ENCODE measurements around the gene MAGI2.
"Not testable (repeated sequence)": the region's sequence is repeated elsewhere in the genome, so short reads cannot be mapped to it uniquely, and the experiment has no call there.

MAGI2 gene

DNA sequence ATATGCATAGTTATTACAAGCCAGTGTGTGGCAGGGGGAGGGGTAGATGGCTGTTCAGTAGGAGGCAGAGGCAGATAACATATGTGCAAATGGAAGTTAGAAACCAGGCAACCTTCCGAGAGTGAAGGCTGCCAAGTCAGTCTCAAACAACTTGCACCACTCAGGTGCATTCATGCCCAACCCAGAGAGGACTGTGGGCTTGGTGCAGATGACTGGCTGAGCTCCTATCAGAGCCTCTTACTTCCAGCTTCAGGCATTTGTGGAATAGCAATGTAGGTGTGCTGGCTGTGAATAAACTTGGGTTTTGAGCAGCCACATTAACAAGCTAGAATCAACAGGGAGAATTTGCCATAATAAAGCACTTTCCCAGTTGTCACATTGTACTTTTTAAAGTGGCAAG, 865.1 kb downstream of the MAGI2 start:
- no peaks in the 10 kb centered on the region for H3K36me3 ChIP-seq (ENCODE audit: control insufficient read depth in 2 of 2, insufficient read depth in 2 of 2, low read length in 2 of 2)
- no peaks in the 10 kb centered on the region for H3K9me3 ChIP-seq (ENCODE audit: control insufficient read depth in 2 of 2, low read length in 2 of 2)
- no peak overlapping the region for H3K27ac ChIP-seq (ENCODE audit: low read length)
- no peaks in the 10 kb centered on the region for H3K4me1 ChIP-seq (ENCODE audit: control insufficient read depth, insufficient read depth, low read length)
- no peak overlapping the region for H3K9ac ChIP-seq (ENCODE audit: low read length in 2 of 2)
- H3K4me3 ChIP-seq (ENCODE audit: low read length in 2 of 2) = no peak overlapping the region
- H3K27me3 ChIP-seq (ENCODE audit: control insufficient read depth in 1 of 2, insufficient read depth in 2 of 2, low read length in 2 of 2) = no peaks in the 10 kb centered on the region

DNA sequence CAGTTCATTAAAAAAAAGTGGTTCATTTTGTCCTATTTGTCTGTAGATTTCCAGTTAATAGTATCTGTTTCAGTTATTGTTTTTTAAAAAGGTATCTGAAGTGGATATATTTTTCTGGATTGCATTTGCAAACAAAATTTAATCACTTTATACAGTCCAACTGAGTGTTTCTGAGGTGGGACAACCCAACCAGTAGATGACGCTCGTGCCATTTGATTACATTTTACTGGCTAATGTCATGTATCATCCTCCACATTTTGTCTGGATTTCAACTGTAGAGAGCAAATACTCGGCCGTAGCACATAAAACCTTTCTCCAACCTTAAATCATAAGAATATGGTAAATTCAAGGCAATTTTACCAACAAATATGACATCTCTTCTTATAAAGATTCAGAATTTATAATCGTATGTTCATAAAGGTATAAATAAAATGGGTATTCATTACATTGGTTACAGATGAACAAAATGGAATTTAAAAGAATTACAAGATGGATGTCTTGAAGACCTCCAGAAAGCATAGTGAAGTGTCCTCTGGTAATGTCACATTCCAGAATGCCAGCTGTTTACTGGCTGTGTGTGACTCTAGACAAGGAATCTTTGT, 865.9 kb downstream of the MAGI2 start:
- Histone ChIP-seq H3K9ac (ENCODE audit: low read length in 2 of 2) (no peak overlapping the region), H3K4me1 (ENCODE audit: control insufficient read depth, insufficient read depth, low read length) (no peaks in the 10 kb centered on the region), H3K27ac (ENCODE audit: low read length) (no peak overlapping the region), H3K4me3 (ENCODE audit: low read length in 2 of 2) (no peak overlapping the region), H3K9me3 (ENCODE audit: control insufficient read depth in 2 of 2, low read length in 2 of 2) (no peaks in the 10 kb centered on the region), H3K36me3 (ENCODE audit: control insufficient read depth in 2 of 2, insufficient read depth in 2 of 2, low read length in 2 of 2) (no peaks in the 10 kb centered on the region), H3K27me3 (ENCODE audit: control insufficient read depth in 1 of 2, insufficient read depth in 2 of 2, low read length in 2 of 2) (no peaks in the 10 kb centered on the region)

DNA sequence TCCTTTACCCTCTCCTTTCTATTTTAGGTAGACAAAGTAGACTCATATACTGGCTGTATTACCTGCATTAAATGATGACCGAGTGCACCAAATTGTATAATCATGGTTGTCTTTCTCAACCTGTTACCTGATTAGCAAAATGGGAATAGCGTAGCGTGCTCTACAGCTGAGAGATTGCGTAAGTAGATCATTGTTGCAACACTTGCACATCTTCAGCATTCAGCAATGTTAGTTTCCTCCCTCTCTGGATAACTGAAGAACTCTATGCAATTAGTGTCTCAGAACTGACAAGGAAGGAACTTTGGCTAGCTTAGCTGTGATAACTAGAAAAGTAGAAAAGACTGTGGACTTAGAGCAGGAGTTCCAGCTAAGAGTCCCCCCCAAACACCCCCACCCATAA, 867.5 kb downstream of the MAGI2 start:
- H3K4me1 ChIP-seq (ENCODE audit: control insufficient read depth, insufficient read depth, low read length) = no peaks in the 10 kb centered on the region
- H3K9ac ChIP-seq (ENCODE audit: low read length in 2 of 2) = no peak overlapping the region
- no peaks in the 10 kb centered on the region for H3K27me3 ChIP-seq (ENCODE audit: control insufficient read depth in 1 of 2, insufficient read depth in 2 of 2, low read length in 2 of 2)
- H3K36me3 ChIP-seq (ENCODE audit: control insufficient read depth in 2 of 2, insufficient read depth in 2 of 2, low read length in 2 of 2) = no peaks in the 10 kb centered on the region
- H3K27ac ChIP-seq (ENCODE audit: low read length) = no peak overlapping the region
- no peaks in the 10 kb centered on the region for H3K9me3 ChIP-seq (ENCODE audit: control insufficient read depth in 2 of 2, low read length in 2 of 2)
- H3K4me3 ChIP-seq (ENCODE audit: low read length in 2 of 2) = no peak overlapping the region

DNA sequence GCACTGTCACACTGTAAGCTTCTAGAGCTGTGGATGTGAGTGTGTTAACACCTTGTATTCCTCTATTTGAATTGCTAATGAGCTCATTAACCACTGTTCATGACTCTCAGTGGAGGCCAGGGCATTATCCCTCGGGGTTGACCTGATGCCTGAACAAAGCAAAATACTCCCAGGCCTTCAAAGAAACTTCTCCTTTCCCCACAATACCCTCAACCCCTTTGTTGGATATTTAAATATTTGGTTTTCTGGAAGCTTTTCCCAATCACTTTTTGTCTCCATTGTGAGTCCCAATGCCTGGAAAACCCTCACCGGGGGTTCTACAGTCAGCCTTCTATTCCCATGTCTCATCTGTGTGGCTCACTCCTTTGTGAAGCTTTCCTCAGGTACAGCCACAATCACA, 874.8 kb downstream of the MAGI2 start:
- Histone ChIP-seq H3K9me3 (ENCODE audit: control insufficient read depth in 2 of 2, low read length in 2 of 2) (no peaks in the 10 kb centered on the region), H3K9ac (ENCODE audit: low read length in 2 of 2) (no peak overlapping the region), H3K4me3 (ENCODE audit: low read length in 2 of 2) (no peak overlapping the region), H3K4me1 (ENCODE audit: control insufficient read depth, insufficient read depth, low read length) (no peaks in the 10 kb centered on the region), H3K27me3 (ENCODE audit: control insufficient read depth in 1 of 2, insufficient read depth in 2 of 2, low read length in 2 of 2) (no peaks in the 10 kb centered on the region), H3K27ac (ENCODE audit: low read length) (no peak overlapping the region), H3K36me3 (ENCODE audit: control insufficient read depth in 2 of 2, insufficient read depth in 2 of 2, low read length in 2 of 2) (no peaks in the 10 kb centered on the region)

DNA sequence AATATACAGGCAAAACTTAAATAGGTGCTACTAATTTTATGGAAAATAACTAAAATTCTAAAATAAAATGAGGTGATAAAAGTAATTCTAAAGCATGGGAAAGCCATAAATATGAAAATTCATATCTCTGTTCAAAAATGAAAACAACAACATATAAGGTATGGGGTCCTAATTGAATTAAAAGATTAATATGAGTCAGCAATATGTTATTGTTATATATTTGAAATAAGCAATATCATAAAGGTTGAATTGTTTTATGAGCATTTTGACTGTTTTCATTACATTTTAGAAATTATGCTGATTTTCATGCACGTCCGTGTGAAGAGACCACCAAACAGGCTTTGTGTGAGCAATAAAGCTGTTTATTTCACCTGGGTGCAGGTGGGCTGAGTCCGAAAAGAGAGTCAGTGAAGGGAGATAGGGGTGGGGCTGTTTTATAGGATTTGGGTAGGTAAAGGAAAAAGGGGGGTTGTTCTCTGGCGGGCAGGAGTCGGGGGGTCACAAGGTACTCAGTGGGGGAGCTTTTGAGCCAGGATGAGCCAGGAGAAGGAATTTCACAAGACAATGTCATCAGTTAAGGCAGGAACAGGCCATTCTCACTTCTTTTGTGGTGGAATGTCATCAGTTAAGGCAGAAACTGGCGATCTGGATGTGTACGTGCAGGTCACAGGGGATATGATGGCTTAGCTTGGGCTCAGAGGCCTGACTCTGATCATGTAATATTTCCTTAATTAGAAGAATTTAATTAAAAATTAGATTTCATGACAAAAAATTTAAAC, 876.1 kb downstream of the MAGI2 start:
- H3K36me3 ChIP-seq (ENCODE audit: control insufficient read depth in 2 of 2, insufficient read depth in 2 of 2, low read length in 2 of 2); H3K9ac ChIP-seq (ENCODE audit: low read length in 2 of 2); H3K4me1 ChIP-seq (ENCODE audit: control insufficient read depth, insufficient read depth, low read length); H3K4me3 ChIP-seq (ENCODE audit: low read length in 2 of 2); H3K27ac ChIP-seq (ENCODE audit: low read length); H3K27me3 ChIP-seq (ENCODE audit: control insufficient read depth in 1 of 2, insufficient read depth in 2 of 2, low read length in 2 of 2); H3K9me3 ChIP-seq (ENCODE audit: control insufficient read depth in 2 of 2, low read length in 2 of 2): not testable (repeated sequence)

DNA sequence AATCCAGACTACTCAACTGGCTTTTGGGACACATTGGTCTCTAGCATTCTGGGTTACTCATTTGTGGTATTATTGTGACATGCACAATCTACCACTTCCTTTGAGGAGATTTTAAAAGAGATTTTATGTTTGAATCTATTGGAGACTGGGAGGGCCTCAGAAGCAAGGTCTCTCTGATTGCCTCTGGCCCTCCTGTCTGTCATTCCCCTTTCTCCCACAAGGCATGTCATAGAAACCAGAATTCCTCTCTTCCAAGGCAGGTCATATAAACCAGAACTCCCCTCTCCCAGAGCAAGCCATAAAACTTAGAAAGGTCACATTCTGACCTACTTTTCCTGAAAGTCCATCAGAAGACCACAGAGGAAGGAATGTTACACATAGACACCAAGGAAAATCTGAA, 877.2 kb downstream of the MAGI2 start:
- H3K27ac ChIP-seq (ENCODE audit: low read length) = no peak overlapping the region
- no peak overlapping the region for H3K4me3 ChIP-seq (ENCODE audit: low read length in 2 of 2)
- H3K27me3 ChIP-seq (ENCODE audit: control insufficient read depth in 1 of 2, insufficient read depth in 2 of 2, low read length in 2 of 2) = no peaks in the 10 kb centered on the region
- H3K9me3 ChIP-seq (ENCODE audit: control insufficient read depth in 2 of 2, low read length in 2 of 2) = no peaks in the 10 kb centered on the region
- no peaks in the 10 kb centered on the region for H3K4me1 ChIP-seq (ENCODE audit: control insufficient read depth, insufficient read depth, low read length)
- H3K9ac ChIP-seq (ENCODE audit: low read length in 2 of 2) = no peak overlapping the region
- no peaks in the 10 kb centered on the region for H3K36me3 ChIP-seq (ENCODE audit: control insufficient read depth in 2 of 2, insufficient read depth in 2 of 2, low read length in 2 of 2)

DNA sequence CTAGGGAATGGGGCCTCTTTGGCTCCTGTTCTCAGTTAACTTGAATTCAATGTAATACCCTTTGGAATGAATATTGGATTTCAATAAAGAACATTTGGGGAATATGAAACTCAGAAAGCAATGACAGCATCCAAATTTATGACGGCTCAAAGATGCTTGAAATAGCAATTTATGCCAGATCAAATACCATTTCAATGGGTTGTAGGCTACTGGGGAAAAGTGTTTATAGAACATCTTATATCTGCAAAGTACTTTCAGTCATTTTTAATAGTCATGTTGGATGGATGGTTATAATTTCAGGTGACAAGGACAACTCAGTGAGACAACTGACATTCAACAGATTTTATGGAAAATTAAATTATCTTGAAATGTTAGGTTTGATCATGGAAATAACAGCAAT, 882.2 kb downstream of the MAGI2 start:
- H3K27ac ChIP-seq (ENCODE audit: low read length) = no peak overlapping the region
- H3K4me1 ChIP-seq (ENCODE audit: control insufficient read depth, insufficient read depth, low read length) = no peaks in the 10 kb centered on the region
- H3K4me3 ChIP-seq (ENCODE audit: low read length in 2 of 2) = no peak overlapping the region
- H3K27me3 ChIP-seq (ENCODE audit: control insufficient read depth in 1 of 2, insufficient read depth in 2 of 2, low read length in 2 of 2) = no peaks in the 10 kb centered on the region
- no peak overlapping the region for H3K9ac ChIP-seq (ENCODE audit: low read length in 2 of 2)
- no peaks in the 10 kb centered on the region for H3K9me3 ChIP-seq (ENCODE audit: control insufficient read depth in 2 of 2, low read length in 2 of 2)
- H3K36me3 ChIP-seq (ENCODE audit: control insufficient read depth in 2 of 2, insufficient read depth in 2 of 2, low read length in 2 of 2) = no peaks in the 10 kb centered on the region

DNA sequence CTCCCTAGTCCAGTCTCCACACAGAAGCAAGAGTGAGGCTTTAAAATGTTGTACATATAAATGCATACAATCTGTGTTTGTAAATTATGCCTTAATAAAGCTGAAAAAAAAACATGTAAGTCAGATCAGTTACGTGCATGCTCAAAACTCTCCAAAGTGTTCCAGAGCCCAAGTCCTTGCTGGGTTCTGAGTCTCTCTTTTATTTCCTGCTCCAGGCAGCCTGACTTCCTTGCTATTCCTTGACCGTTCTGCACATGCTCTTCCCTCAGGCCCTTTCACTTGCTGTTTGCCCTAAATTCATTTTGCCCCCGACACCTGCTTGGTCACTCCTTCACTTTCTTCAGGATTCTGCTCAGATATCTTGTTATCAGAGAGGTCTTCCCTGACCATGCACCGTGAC, 884.8 kb downstream of the MAGI2 start:
- no peaks in the 10 kb centered on the region for H3K27me3 ChIP-seq (ENCODE audit: control insufficient read depth in 1 of 2, insufficient read depth in 2 of 2, low read length in 2 of 2)
- H3K27ac ChIP-seq (ENCODE audit: low read length) = no peak overlapping the region
- no peaks in the 10 kb centered on the region for H3K9me3 ChIP-seq (ENCODE audit: control insufficient read depth in 2 of 2, low read length in 2 of 2)
- H3K4me1 ChIP-seq (ENCODE audit: control insufficient read depth, insufficient read depth, low read length) = no peaks in the 10 kb centered on the region
- H3K4me3 ChIP-seq (ENCODE audit: low read length in 2 of 2) = no peak overlapping the region
- H3K36me3 ChIP-seq (ENCODE audit: control insufficient read depth in 2 of 2, insufficient read depth in 2 of 2, low read length in 2 of 2) = no peaks in the 10 kb centered on the region
- H3K9ac ChIP-seq (ENCODE audit: low read length in 2 of 2) = no peak overlapping the region

DNA sequence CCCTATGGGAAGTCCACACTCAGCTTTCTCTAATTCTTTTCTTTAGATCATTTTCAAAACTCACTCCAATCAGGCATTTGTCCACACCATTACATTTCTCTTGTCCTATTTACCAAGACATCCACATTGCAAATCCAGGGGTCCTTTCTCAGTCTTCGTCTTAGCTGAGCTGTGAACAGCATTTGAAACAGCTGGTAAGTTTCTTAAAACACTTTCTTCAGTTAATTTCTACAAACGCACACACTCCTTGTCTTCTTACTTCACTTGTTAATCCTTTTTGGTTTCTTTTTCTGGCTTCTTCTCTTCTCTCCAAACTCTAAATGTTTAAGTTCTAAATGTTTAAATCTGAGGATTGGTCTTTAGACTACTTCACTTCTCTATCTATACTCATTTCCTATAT, 885.6 kb downstream of the MAGI2 start:
- Histone ChIP-seq H3K27me3 (ENCODE audit: control insufficient read depth in 1 of 2, insufficient read depth in 2 of 2, low read length in 2 of 2) (no peaks in the 10 kb centered on the region), H3K4me1 (ENCODE audit: control insufficient read depth, insufficient read depth, low read length) (no peaks in the 10 kb centered on the region), H3K27ac (ENCODE audit: low read length) (no peak overlapping the region), H3K36me3 (ENCODE audit: control insufficient read depth in 2 of 2, insufficient read depth in 2 of 2, low read length in 2 of 2) (no peaks in the 10 kb centered on the region), H3K9ac (ENCODE audit: low read length in 2 of 2) (no peak overlapping the region), H3K4me3 (ENCODE audit: low read length in 2 of 2) (no peak overlapping the region), H3K9me3 (ENCODE audit: control insufficient read depth in 2 of 2, low read length in 2 of 2) (no peaks in the 10 kb centered on the region)

DNA sequence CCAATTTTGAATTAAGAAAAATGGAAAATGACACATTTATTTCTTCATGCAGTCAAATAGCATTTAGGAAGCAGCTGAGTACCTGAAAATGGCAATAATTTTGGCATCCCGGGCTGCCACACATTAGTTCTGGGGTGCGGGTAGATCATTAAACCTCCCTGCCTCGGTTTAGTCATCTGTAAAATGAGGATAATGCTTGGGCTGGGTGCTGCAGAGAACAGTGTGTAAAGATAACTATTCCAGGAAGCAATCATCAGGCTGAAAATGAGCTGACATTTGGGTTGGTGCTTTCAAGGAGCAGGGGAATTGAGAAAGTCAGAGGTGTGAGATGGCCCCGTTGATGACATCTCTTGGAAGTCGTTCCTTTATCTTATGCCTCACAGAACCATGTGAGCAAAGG, 887.7 kb downstream of the MAGI2 start:
- Histone ChIP-seq H3K9ac (ENCODE audit: low read length in 2 of 2) (no peak overlapping the region), H3K27ac (ENCODE audit: low read length) (no peak overlapping the region), H3K4me1 (ENCODE audit: control insufficient read depth, insufficient read depth, low read length) (no peaks in the 10 kb centered on the region)

DNA sequence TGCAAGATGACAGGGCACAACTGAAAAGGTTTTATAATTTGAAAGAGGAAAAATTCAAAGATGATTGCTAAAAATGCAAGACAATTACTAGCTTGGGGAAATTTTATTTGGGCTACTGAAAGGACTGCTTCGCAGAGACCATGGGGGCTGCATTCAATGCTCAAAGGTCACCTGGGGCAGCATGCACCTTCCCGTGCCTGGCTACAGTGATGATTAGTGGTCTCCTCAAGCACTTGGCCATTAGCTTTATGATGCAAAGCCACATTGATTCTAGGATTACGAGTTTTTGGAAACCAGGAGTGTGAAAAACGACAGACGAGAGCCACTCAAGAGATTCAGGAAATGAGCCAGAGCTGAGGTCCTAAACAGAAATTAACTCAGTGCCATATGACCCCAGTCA, 890.3 kb downstream of the MAGI2 start:
- Histone ChIP-seq H3K9me3 (ENCODE audit: control insufficient read depth in 2 of 2, low read length in 2 of 2) (no peaks in the 10 kb centered on the region), H3K9ac (ENCODE audit: low read length in 2 of 2) (no peak overlapping the region), H3K4me1 (ENCODE audit: control insufficient read depth, insufficient read depth, low read length) (no peaks in the 10 kb centered on the region), H3K4me3 (ENCODE audit: low read length in 2 of 2) (no peak overlapping the region), H3K27me3 (ENCODE audit: control insufficient read depth in 1 of 2, insufficient read depth in 2 of 2, low read length in 2 of 2) (no peaks in the 10 kb centered on the region), H3K36me3 (ENCODE audit: control insufficient read depth in 2 of 2, insufficient read depth in 2 of 2, low read length in 2 of 2) (no peaks in the 10 kb centered on the region), H3K27ac (ENCODE audit: low read length) (no peak overlapping the region)

More for the DNA sequence above, 887.7 kb downstream of the MAGI2 start:
- Histone ChIP-seq H3K4me3 (ENCODE audit: low read length in 2 of 2) (no peak overlapping the region), H3K27me3 (ENCODE audit: control insufficient read depth in 1 of 2, insufficient read depth in 2 of 2, low read length in 2 of 2) (no peaks in the 10 kb centered on the region), H3K9me3 (ENCODE audit: control insufficient read depth in 2 of 2, low read length in 2 of 2) (no peaks in the 10 kb centered on the region), H3K36me3 (ENCODE audit: control insufficient read depth in 2 of 2, insufficient read depth in 2 of 2, low read length in 2 of 2) (no peaks in the 10 kb centered on the region)
